WTC11 (cell line): ENCODE measurements around the gene INPP5A. TPM values are rescaled to one million over a fixed set of nuclear protein-coding genes. Genes with fewer than 3 reads are reported as not detected.

Experiments
- ATAC-seq: fragments of 200-7000 bp; cut with Tn5 transposase; 2 replicates; pipeline ENCODE4 v1.10.0; 2021; ENCODE audit warnings: mild to moderate bottlenecking, moderate library complexity
- CTCF ChIA-PET: fragments of 300-600 bp; sonication (Branson Sonifier 250); formaldehyde crosslinking; loops from one replicate; lab custom pipeline; 2021; ENCODE audit warnings: antibody characterized with exemption; lab: Charles Lee
- POLR2A ChIA-PET: fragments of 350-600 bp; sonication (Branson Sonifier 250); formaldehyde crosslinking; loops from one replicate; lab custom pipeline; 2021; ENCODE audit warnings: antibody characterized with exemption; lab: Charles Lee
- DNase-seq: peaks from one replicate; pipeline ENCODE4 v3.0.0; 2021; ENCODE audit warnings: low spot score
- H3K27ac Mint-ChIP-seq: 2 replicates; pipeline ENCODE4 v1.8.0; 2021; ENCODE audit warnings: mixed read lengths
- H3K27me3 Mint-ChIP-seq: 2 replicates; pipeline ENCODE4 v1.8.0; 2021; ENCODE audit warnings: low read depth, mild to moderate bottlenecking, moderate library complexity, mixed read lengths
- H3K36me3 Mint-ChIP-seq: 2 replicates; pipeline ENCODE4 v1.8.0; 2021; ENCODE audit warnings: mixed read lengths
- H3K4me1 Mint-ChIP-seq: 2 replicates; pipeline ENCODE4 v1.8.0; 2022; ENCODE audit warnings: mixed read lengths
- H3K4me3 Mint-ChIP-seq: 2 replicates; pipeline ENCODE4 v1.8.0; 2021; ENCODE audit warnings: mild to moderate bottlenecking, moderate library complexity, mixed read lengths
- H3K9me3 Mint-ChIP-seq: 2 replicates; pipeline ENCODE4 v1.8.0; 2021; ENCODE audit warnings: mixed read lengths
- CBFB ChIP-seq: sonication (generic); formaldehyde crosslinking; IDR thresholded peaks from 2 replicates; pipeline ENCODE4 v1.8.1; 2022; ENCODE audit warnings: mild to moderate bottlenecking, low read depth, missing genetic modification reagents
- ETV6 ChIP-seq: sonication (generic); formaldehyde crosslinking; IDR thresholded peaks from 2 replicates; pipeline ENCODE4 v1.8.1; 2022; ENCODE audit warnings: mild to moderate bottlenecking, missing genetic modification reagents
- PRRX2 ChIP-seq: fragments of 250-450 bp; sonication (Bioruptor Pico); IDR thresholded peaks from 2 replicates; pipeline ENCODE4 v1.8.0; 2021; ENCODE audit warnings: mild to moderate bottlenecking
- TCF7 ChIP-seq: sonication (generic); formaldehyde crosslinking; IDR thresholded peaks from 2 replicates; pipeline ENCODE4 v1.8.0; 2022; ENCODE audit warnings: mild to moderate bottlenecking, low read depth, missing genetic modification reagents, moderate library complexity
- ZBTB21 ChIP-seq: sonication (generic); formaldehyde crosslinking; IDR thresholded peaks from 2 replicates; pipeline ENCODE4 v1.8.1; 2023; ENCODE audit warnings: mild to moderate bottlenecking, missing genetic modification reagents, borderline replicate concordance
- ZNF317 ChIP-seq: sonication (generic); formaldehyde crosslinking; IDR thresholded peaks from 2 replicates; pipeline ENCODE4 v1.8.1; 2023; ENCODE audit warnings: low read depth, mild to moderate bottlenecking, moderate library complexity, missing genetic modification reagents, borderline replicate concordance
- ZNF416 ChIP-seq: fragments of 250-450 bp; sonication (Bioruptor Pico); IDR thresholded peaks from 2 replicates; pipeline ENCODE4 v1.9.0; 2021; ENCODE audit warnings: mild to moderate bottlenecking, inconsistent platforms
- total RNA-seq: library from RNA; stranded (reverse); gene quantifications from 3 replicates; pipeline ENCODE4 v1.2.3, GENCODE V29; 2021
- TF ChIP-seq, protein P1 (sequence below): fragments of 250-450 bp; sonication (Bioruptor Pico); conservative IDR thresholded peaks from 2 replicates; pipeline ENCODE4 v1.9.0; 2021; ENCODE audit warnings: mild to moderate bottlenecking
- TF ChIP-seq, protein P2 (sequence below): sonication (generic); formaldehyde crosslinking; IDR thresholded peaks from 2 replicates; pipeline ENCODE4 v1.8.1; 2022; ENCODE audit warnings: missing genetic modification reagents, borderline replicate concordance
- TF ChIP-seq, protein P3 (sequence below): sonication (generic); formaldehyde crosslinking; IDR thresholded peaks from 2 replicates; pipeline ENCODE4 v1.8.1; 2023; ENCODE audit warnings: mild to moderate bottlenecking, missing genetic modification reagents, moderate library complexity
- TF ChIP-seq, protein P4 (sequence below): sonication (generic); formaldehyde crosslinking; IDR thresholded peaks from 2 replicates; pipeline ENCODE4 v1.8.0; 2022; ENCODE audit warnings: mild to moderate bottlenecking, missing genetic modification reagents
- TF ChIP-seq, protein P5 (sequence below): sonication (generic); formaldehyde crosslinking; IDR thresholded peaks from 2 replicates; pipeline ENCODE4 v1.8.0; 2023; ENCODE audit warnings: missing genetic modification reagents
- TF ChIP-seq, protein P6 (sequence below): fragments of 250-450 bp; sonication (Bioruptor Pico); IDR thresholded peaks from 2 replicates; pipeline ENCODE4 v1.9.0; 2021; ENCODE audit warnings: moderate library complexity, mild to moderate bottlenecking, inconsistent platforms, borderline replicate concordance
- TF ChIP-seq, protein P7 (sequence below): sonication (generic); formaldehyde crosslinking; IDR thresholded peaks from 2 replicates; pipeline ENCODE4 v1.8.0; 2022; ENCODE audit warnings: mild to moderate bottlenecking, missing genetic modification reagents

Gene INPP5A
- total RNA-seq, 1 experiment from 2014 or later, result 22.1 TPM

DNA sequence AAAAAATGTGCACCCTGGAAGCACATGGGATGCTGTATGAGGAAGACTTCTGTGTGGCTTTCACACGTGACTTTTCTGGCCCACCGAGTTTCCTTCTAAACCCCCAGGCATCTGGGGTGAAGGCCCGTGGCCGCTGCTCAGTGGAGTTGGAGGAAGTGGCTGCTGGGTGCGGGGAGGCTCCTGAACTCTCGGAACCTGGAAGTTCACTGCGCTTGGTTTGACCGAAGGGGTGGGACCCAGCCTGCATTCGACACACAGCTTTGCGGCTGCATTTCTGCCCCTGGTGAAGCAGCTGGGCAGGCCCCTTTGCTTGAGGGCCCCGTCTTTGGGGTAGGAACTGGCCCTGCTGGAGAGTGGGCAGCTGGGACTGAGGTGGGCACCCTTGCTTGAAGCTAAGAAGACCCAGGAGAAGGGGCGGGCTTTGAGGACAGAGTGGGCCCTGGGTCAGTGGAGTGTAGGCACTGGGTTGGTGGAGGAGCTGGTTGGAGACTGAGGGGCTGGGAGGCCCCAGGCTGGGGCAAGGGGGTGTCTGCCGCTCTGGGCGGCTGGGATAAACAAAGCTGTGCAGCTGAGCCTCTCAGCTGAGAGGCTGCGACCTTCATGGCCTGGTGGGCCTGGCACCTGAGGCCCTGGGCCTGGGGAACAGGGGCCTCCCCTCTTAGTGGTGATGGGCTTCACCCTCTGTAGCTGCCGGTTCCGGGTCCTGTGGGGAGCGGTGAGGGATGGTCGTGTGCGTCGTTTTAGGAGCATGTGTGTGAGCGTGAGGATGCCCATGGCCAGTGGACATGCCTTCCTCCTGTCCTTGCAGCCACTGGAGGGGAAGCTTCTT lies 78.0 kb downstream of the INPP5A start (continued):
- TF ChIP-seq, protein P1, sequence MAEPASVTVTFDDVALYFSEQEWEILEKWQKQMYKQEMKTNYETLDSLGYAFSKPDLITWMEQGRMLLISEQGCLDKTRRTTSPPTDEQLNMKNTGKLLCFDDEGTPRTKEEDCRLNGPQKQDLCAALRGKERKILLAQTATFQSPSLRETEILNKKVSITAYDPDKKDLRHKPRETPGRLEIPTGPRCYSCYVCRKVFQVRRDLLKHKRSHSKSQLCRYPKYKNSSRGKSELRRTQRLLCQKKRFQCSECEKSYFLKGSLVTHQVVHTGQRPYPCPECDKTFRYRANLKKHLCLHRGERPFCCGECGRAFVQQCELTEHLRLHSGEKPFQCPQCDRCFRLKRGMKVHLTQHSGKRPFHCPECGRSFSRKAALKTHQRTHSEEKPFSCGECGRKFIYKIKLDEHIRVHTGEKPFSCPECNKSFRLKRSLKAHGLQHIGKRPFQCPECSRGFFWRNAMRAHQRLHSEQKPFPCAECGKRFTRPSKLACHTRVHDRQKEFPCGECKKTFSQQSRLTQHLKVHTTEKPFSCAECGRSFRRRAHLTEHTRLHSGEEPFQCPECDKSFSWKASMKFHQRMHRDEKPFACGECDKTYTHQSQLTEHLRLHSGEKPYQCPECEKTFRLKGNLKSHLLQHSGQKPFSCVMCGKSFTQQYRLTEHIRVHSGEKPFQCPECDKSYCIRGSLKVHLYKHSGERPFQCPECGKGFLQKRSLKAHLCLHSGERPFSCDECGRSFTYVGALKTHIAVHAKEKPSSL (CRISPR knock-in tag), result no peak

DNA sequence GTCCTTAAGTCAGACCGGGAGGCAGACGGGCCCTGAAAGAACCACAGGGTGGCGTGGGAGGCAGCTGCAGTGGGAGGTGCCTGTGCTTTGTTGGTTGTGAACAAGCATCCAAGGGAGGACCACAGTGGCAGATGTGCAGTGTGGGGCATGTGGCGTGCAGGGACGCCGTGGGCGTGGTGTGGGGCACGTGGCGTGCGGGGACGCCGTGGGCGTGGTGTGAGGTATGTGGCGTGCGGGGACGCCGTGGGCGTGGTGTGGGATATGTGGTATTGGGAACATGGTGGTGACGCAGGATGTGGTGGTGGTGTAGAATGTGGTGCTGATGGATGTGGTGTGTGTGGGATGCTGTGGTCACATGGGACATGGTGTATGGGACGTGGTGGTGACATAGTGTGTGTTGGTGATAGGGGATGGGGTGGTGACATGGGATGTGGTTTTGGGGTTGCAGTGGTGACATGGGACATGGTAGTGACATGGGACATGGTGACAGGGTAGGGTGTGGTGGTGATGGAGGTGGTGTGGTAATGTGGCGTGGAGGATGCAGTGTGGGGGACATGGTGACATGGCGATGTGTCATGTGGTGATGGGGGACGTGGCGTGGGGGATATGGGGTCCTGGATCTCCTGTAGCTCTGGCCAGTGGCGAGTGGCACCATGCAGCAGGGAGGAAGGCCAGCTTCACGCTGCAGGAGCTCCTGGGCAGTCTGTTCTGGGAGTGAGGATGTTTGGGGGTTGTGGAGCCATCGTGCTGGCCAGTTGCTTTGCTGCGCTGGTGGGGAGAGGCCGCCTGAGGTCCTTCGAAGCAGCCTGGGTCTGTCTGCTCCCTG lies 78.8 kb downstream of the INPP5A start:
- H3K4me1 Mint-ChIP-seq, result peaks cover 2% of the 10 kb centered on the region; the same call in 1 of the 2 replicates
- no peak overlapping the region for H3K27ac Mint-ChIP-seq
- H3K27me3 Mint-ChIP-seq, result peaks cover 41% of the 10 kb centered on the region
- ChIA-PET POLR2A (interaction anchor here (0.9 kb wide), 1 partner anchor 11 kb away, joined by 4 read pairs; no protein-coding TSS in a partner anchor), CTCF (interaction anchor here (1.1 kb wide), 1 partner anchor 17 kb away, joined by 3 read pairs; no protein-coding TSS in a partner anchor)
- TF ChIP-seq ETV6 (CRISPR knock-in tag) (no peak), TCF7 (no peak), PRRX2 (CRISPR knock-in tag) (no peak), CBFB (CRISPR knock-in tag) (no peak), ZNF416 (CRISPR knock-in tag) (no peak), ZNF317 (CRISPR knock-in tag) (no peak), ZBTB21 (CRISPR knock-in tag) (no peak)
- TF ChIP-seq, protein P2, sequence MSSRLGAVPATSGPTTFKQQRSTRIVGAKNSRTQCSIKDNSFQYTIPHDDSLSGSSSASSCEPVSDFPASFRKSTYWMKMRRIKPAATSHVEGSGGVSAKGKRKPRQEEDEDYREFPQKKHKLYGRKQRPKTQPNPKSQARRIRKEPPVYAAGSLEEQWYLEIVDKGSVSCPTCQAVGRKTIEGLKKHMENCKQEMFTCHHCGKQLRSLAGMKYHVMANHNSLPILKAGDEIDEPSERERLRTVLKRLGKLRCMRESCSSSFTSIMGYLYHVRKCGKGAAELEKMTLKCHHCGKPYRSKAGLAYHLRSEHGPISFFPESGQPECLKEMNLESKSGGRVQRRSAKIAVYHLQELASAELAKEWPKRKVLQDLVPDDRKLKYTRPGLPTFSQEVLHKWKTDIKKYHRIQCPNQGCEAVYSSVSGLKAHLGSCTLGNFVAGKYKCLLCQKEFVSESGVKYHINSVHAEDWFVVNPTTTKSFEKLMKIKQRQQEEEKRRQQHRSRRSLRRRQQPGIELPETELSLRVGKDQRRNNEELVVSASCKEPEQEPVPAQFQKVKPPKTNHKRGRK, result no peak
- TF ChIP-seq, protein P3, sequence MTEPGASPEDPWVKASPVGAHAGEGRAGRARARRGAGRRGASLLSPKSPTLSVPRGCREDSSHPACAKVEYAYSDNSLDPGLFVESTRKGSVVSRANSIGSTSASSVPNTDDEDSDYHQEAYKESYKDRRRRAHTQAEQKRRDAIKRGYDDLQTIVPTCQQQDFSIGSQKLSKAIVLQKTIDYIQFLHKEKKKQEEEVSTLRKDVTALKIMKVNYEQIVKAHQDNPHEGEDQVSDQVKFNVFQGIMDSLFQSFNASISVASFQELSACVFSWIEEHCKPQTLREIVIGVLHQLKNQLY (CRISPR knock-in tag), result no peak
- TF ChIP-seq, protein P4, sequence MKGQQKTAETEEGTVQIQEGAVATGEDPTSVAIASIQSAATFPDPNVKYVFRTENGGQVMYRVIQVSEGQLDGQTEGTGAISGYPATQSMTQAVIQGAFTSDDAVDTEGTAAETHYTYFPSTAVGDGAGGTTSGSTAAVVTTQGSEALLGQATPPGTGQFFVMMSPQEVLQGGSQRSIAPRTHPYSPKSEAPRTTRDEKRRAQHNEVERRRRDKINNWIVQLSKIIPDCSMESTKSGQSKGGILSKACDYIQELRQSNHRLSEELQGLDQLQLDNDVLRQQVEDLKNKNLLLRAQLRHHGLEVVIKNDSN (CRISPR knock-in tag), result no peak
- TF ChIP-seq, protein P5, sequence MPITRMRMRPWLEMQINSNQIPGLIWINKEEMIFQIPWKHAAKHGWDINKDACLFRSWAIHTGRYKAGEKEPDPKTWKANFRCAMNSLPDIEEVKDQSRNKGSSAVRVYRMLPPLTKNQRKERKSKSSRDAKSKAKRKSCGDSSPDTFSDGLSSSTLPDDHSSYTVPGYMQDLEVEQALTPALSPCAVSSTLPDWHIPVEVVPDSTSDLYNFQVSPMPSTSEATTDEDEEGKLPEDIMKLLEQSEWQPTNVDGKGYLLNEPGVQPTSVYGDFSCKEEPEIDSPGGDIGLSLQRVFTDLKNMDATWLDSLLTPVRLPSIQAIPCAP (CRISPR knock-in tag), result no peak
- TF ChIP-seq, protein P6, sequence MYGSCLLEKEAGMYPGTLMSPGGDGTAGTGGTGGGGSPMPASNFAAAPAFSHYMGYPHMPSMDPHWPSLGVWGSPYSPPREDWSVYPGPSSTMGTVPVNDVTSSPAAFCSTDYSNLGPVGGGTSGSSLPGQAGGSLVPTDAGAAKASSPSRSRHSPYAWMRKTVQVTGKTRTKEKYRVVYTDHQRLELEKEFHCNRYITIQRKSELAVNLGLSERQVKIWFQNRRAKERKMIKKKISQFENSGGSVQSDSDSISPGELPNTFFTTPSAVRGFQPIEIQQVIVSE, result no peak
- TF ChIP-seq, protein P7, sequence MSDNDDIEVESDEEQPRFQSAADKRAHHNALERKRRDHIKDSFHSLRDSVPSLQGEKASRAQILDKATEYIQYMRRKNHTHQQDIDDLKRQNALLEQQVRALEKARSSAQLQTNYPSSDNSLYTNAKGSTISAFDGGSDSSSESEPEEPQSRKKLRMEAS (CRISPR knock-in tag), result no peak
- peaks cover 36% of the 10 kb centered on the region for H3K36me3 Mint-ChIP-seq
- no peak overlapping the region for H3K4me3 Mint-ChIP-seq
- no peak for ATAC-seq
- peaks cover 36% of the 10 kb centered on the region for H3K9me3 Mint-ChIP-seq
- DNase-seq, result no peak
